Thymus (tissue), 11 donors: Measurements from ENCODE around the gene DYNLL2. TPM values are rescaled to one million over a fixed set of nuclear protein-coding genes. Genes with fewer than 3 reads are reported as not detected.
"Not testable (repeated sequence)": the region's sequence is repeated elsewhere in the genome, so short reads cannot be mapped to it uniquely, and the experiment has no call there.

Experiments
- DNase-seq, 9 donors: peaks; one replicate each; pipeline ENCODE4 v3.0.0-alpha.2; 2013; ENCODE audit warnings: low spot score in 9 of 9, low read depth in 6 of 9, missing footprints in 1 of 9
- H3K27ac ChIP-seq, 2 donors: one replicate each; pipeline ENCODE4 v1.5.1; 2013; ENCODE audit warnings: control low read depth in 1 of 2, low read depth in 1 of 2, low read length in 1 of 2, mild to moderate bottlenecking in 1 of 2, moderate library complexity in 1 of 2
- H3K27me3 ChIP-seq, 2 donors: one replicate each; pipeline ENCODE4 v1.5.1; 2013; ENCODE audit warnings: low read length in 1 of 2; ENCODE audit not compliant: control insufficient read depth in 2 of 2, insufficient read depth in 1 of 2
- H3K36me3 ChIP-seq, 2 donors: one replicate each; pipeline ENCODE4 v1.5.1; 2013; ENCODE audit warnings: low read length in 1 of 2, mild to moderate bottlenecking in 1 of 2, moderate library complexity in 1 of 2; ENCODE audit not compliant: control insufficient read depth in 2 of 2, insufficient read depth in 2 of 2
- H3K4me1 ChIP-seq, 2 donors: one replicate each; pipeline ENCODE4 v1.5.1; 2013; ENCODE audit warnings: low read length in 2 of 2; ENCODE audit not compliant: control insufficient read depth in 2 of 2, insufficient read depth in 2 of 2
- H3K4me3 ChIP-seq, 2 donors: one replicate each; pipeline ENCODE4 v1.5.1; 2013; ENCODE audit warnings: low read length in 2 of 2, control low read depth in 1 of 2, mild to moderate bottlenecking in 1 of 2
- H3K9me3 ChIP-seq, 2 donors: one replicate each; pipeline ENCODE4 v1.5.1; 2013; ENCODE audit warnings: low read length in 1 of 2, mild to moderate bottlenecking in 1 of 2; ENCODE audit not compliant: control insufficient read depth in 2 of 2, insufficient read depth in 1 of 2
- WGBS: extraction: QIAGEN DNeasy Blood & Tissue Kit; methylation state at CpG from one replicate; pipeline ENCODE4 v1.1.7; 2013; 5-methylcytosine and 5-hydroxymethylcytosine counted together
- polyA plus RNA-seq: library from polyadenylated mRNA; stranded (reverse); fragments of 200-250 nt; gene quantifications from one replicate; pipeline ENCODE4 v1.2.3, GENCODE V29; 2013
- total RNA-seq: library from RNA; stranded (reverse); fragments of 120-200 nt; gene quantifications from one replicate; pipeline ENCODE4 v1.2.4, GENCODE V29; 2013
- donor health status: healthy.

The DYNLL2 gene
- total and polyA plus RNA-seq, 2 donors = 11.7 to 23.2 TPM

GRCh38 chr17:58127846-58128245, 44.6 kb downstream of the DYNLL2 start:
- Histone ChIP-seq H3K4me1 (no peaks in the 10 kb centered on the region), H3K27ac (no peak overlapping the region), H3K9me3 (no peaks in the 10 kb centered on the region), H3K4me3 (no peak overlapping the region), H3K27me3 (peaks cover 0 to 19% of the 10 kb centered on the region in 2 donors), H3K36me3 (no peaks in the 10 kb centered on the region)
- DNase-seq = no peak
- WGBS = 73% methylated on average over 1 of the region's 1 CpG

GRCh38 chr17:58132697-58133096, 49.5 kb downstream of the DYNLL2 start:
- not testable (repeated sequence) for DNase-seq, H3K4me1 ChIP-seq, H3K27ac ChIP-seq, H3K4me3 ChIP-seq, H3K9me3 ChIP-seq, H3K36me3 ChIP-seq
- WGBS = 98% methylated on average over 5 of the region's 5 CpGs
- peaks cover 0 to 22% of the 10 kb centered on the region in 2 donors for H3K27me3 ChIP-seq

DNA sequence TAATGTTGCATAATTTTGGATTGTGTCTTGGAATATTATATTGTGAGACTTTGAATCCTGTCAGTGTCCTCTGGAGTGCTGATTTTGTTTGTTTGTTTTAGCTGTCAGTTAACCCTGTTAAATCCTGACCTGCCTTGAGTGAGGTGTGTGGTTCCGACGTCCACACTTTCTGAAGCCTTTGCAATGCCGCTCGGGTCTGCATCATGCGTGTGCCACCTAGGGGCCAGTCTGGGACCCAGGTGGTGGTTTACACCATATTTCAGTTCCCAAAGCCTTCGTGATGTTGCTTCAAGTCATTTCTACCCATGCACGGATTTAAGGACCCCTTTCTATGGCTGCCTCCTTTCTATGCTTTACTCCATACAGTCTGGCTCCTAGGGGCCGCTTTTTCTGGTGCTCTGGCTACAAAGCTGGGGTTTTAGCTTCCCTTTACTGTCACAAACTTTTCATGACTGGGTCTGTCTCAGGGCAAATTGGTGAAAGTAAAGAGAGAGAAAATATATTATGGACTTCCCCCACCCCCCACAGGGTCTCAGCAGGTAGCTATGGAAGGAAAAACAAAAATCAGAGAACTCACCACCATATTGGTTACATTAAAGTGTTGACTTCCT, 53.6 kb downstream of the DYNLL2 start:
- Histone ChIP-seq H3K27ac (no peak overlapping the region), H3K4me3 (no peak overlapping the region), H3K36me3 (no peaks in the 10 kb centered on the region), H3K9me3 (no peaks in the 10 kb centered on the region), H3K4me1 (no peaks in the 10 kb centered on the region), H3K27me3 (peaks cover 0 to 15% of the 10 kb centered on the region in 2 donors)
- DNase-seq = no peak
- 56% methylated on average over 8 of the region's 8 CpGs for WGBS

GRCh38 chr17:58141505-58141904, 58.3 kb downstream of the DYNLL2 start:
- Histone ChIP-seq H3K4me1 (no peaks in the 10 kb centered on the region), H3K9me3 (no peaks in the 10 kb centered on the region), H3K36me3 (no peaks in the 10 kb centered on the region), H3K27me3 (peaks cover 0 to 8% of the 10 kb centered on the region in 2 donors), H3K27ac (no peak overlapping the region), H3K4me3 (no peak overlapping the region)
- 86% methylated on average over 5 of the region's 5 CpGs for whole genome bisulfite sequencing
- DNase-seq = no peak

GRCh38 chr17:58143335-58143734, 60.1 kb downstream of the DYNLL2 start:
- H3K4me3 ChIP-seq = not testable (repeated sequence)
- 99% methylated on average over 4 of the region's 4 CpGs for WGBS

DNA sequence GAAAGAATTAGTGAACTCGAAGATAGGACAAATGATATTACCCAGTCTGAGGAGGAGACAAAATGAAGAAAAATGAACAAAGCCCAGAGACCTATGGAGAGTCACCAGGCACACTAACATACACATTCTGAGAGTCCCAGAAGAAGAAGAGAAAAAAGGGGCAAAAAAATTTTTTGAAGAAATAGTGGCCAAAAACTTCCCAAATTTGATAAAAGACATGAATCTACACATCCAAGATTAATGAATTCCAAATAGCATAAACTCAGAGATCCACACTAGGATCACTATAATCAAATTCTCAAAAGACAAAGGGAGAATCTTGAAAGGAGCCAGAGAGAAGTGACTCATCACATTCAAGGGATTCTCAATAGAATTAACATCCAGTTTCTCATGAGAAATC, 61.6 kb downstream of the DYNLL2 start:
- no peak overlapping the region for H3K27ac ChIP-seq
- DNase-seq = no peak
- WGBS = 97% methylated on average over 1 of the region's 1 CpG

More at GRCh38 chr17:58143335-58143734, 60.1 kb downstream of the DYNLL2 start:
- not testable (repeated sequence) for H3K4me1 ChIP-seq, H3K9me3 ChIP-seq, H3K27ac ChIP-seq, DNase-seq, H3K36me3 ChIP-seq, H3K27me3 ChIP-seq

More for the DNA sequence above, 61.6 kb downstream of the DYNLL2 start:
- Histone ChIP-seq H3K4me3 (no peak overlapping the region), H3K36me3 (no peaks in the 10 kb centered on the region), H3K4me1 (no peaks in the 10 kb centered on the region), H3K27me3 (peaks cover 0 to 2% of the 10 kb centered on the region in 2 donors), H3K9me3 (no peaks in the 10 kb centered on the region)

Other genes with a start within 250 kb of the DYNLL2 start
- gene MRPS23, start 233.4 kb upstream of the DYNLL2 start, total RNA-seq = 50.8 TPM
- 22.7 TPM for gene MRPS23, start 233.4 kb upstream of the DYNLL2 start, polyA plus RNA-seq
- gene CUEDC1, start 128.0 kb upstream of the DYNLL2 start, total RNA-seq = 3.1 TPM
- gene CUEDC1, start 128.0 kb upstream of the DYNLL2 start, polyA plus RNA-seq = 19.3 TPM
- gene VEZF1, start 95.2 kb upstream of the DYNLL2 start, total RNA-seq = 39.7 TPM
- gene VEZF1, start 95.2 kb upstream of the DYNLL2 start, polyA plus RNA-seq = 31.8 TPM
- 307 TPM for gene SRSF1, start 76.2 kb upstream of the DYNLL2 start, total RNA-seq
- gene SRSF1, start 76.2 kb upstream of the DYNLL2 start, polyA plus RNA-seq = 104 TPM
- 0.05 TPM for gene OR4D1, start 65.0 kb downstream of the DYNLL2 start, total RNA-seq
- 0.11 TPM for gene OR4D1, start 65.0 kb downstream of the DYNLL2 start, polyA plus RNA-seq
- not detected for gene OR4D2, start 83.6 kb downstream of the DYNLL2 start, total RNA-seq
- 0.02 TPM for gene OR4D2, start 83.6 kb downstream of the DYNLL2 start, polyA plus RNA-seq
- 14.9 TPM for gene EPX, start 109.3 kb downstream of the DYNLL2 start, total RNA-seq
- gene EPX, start 109.3 kb downstream of the DYNLL2 start, polyA plus RNA-seq = 1.3 TPM
- gene MKS1, start 135.8 kb downstream of the DYNLL2 start, total RNA-seq = 11.9 TPM
- gene MKS1, start 135.8 kb downstream of the DYNLL2 start, polyA plus RNA-seq = 12.5 TPM
- gene LPO, start 155.2 kb downstream of the DYNLL2 start, total RNA-seq = 0.09 TPM
- gene LPO, start 155.2 kb downstream of the DYNLL2 start, polyA plus RNA-seq = 0.23 TPM
- gene MPO, start 197.5 kb downstream of the DYNLL2 start, total RNA-seq = 27.3 TPM
- 5.6 TPM for gene MPO, start 197.5 kb downstream of the DYNLL2 start, polyA plus RNA-seq
- gene TSPOAP1, start 245.4 kb downstream of the DYNLL2 start, total RNA-seq = 12.1 TPM
- 45.2 TPM for gene TSPOAP1, start 245.4 kb downstream of the DYNLL2 start, polyA plus RNA-seq